ENCODE results near the gene LTBR.

The LTBR gene

GRCh38 chr12:6346942-6347341, 37.0 kb upstream of the LTBR start:
- no peak for DNase-seq

GRCh38 chr12:6347367-6348338, 36.3 kb upstream of the LTBR start:
- no peak for DNase-seq

DNA sequence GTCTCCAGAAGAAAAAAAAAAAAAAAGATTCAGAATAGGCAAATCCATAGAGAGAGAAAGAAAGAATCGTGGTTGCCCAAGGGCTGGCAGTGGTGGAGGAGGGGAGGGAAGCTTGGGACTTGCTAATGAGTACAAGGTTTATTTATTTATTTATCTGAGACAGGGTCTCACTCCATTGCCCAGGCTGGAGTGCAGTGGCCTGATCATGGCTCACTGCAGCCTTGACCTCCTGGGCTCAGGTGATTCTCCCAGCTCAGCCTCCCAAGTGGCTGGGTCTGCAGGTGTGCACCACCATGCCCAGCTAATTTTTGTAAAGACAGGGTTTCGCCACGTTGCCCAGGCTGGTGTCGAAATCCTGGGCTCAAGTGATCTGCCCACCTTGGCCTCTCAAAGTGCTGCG, 32.3 kb upstream of the LTBR start:
- DNase-seq: no peak

GRCh38 chr12:6352193-6353173, 31.5 kb upstream of the LTBR start:
- no peak for DNase-seq

- DNase-seq: no peak
Measured at GRCh38 chr12:6354495-6355393, 29.2 kb upstream of the LTBR start.

DNA sequence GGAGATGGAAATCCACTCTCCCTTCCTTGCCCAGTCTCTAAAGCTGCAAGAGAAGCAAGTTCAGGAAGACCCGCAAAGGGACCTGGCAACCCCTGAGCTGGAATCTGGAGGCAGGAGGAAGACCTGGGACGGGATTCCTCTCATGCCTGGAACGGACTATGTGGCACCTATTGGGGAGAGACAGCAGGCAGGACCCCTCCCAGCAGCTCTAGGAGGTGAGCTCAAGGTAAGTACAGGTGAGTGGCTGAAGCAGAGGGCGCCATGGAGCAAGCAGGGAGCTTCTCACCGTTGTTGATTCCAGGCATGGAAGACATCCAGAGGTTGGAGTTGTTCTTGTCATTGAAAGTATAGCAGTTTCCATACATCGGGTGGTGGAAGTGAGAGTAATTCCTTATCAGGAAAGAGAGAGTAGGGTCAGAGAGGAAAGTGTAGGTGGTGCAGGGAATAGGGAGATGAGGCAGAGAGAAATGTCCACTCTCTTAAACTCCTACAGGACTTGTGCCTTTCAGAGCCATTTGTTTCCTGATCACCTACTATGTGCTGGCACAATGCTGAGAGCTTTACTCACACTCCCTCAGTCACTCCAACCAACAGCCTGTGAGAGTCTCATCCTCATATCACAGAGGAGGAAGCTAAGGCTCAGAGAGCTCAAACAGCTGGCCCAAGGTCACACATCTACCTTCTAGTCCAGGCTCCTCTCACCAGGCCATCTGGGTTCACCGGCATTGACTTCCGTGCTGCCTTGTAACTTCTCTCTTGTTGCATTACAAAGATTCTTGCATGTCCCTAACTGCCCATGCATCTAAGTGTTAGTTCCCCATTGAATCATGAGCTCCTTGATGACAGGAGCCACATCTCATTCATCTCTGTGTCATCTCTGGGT, 28.2 kb upstream of the LTBR start:
- DNase-seq: no peak

DNA sequence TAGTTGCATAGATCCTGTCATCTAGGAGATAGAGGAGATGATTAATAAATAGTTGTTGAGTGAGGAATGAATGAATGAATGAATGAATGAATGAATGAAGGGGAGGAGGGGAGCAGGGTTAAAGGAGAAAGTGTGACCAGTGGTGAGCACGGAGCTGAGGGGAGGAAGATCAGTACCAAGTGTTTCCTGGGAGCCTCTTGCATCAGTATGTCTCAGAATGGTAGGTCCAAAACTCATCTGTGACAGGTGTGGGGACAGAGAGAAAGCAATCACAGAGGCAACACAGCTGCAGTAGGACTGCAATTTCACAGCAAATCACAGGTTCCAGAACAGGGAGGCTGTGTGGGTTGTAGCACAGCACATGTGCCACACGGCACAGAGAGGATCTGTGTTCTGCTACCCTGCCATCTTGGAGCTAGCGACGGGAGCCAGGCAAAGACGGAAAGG, 27.6 kb upstream of the LTBR start:
- DNase-seq: no peak

- DNase-seq: no peak
Measured at GRCh38 chr12:6358881-6359280, 25.1 kb upstream of the LTBR start.

DNA sequence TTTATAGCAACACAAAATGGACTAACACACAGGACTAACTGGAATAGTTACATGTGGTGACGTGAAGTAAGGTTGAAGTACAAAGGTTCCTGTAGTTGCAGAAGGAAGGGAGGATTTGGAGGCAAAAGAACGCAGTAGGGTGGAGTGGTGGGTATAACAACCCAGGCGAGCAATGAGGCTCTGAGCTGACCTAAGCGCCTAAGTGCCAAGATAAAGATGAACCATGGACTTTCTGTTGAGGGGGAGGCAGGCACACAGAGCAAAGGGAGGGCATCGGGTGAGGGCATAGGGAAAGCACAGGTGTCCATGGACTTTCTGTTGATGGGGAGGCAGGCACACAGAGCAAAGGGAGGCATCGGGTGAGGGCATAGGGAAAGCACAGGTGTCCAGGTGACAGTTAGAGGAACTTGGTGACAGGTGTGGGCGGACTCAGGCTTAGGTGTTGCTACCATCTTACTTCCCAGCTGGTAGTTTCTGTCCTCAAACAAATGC, 23.8 kb upstream of the LTBR start:
- no peak for DNase-seq

DNA sequence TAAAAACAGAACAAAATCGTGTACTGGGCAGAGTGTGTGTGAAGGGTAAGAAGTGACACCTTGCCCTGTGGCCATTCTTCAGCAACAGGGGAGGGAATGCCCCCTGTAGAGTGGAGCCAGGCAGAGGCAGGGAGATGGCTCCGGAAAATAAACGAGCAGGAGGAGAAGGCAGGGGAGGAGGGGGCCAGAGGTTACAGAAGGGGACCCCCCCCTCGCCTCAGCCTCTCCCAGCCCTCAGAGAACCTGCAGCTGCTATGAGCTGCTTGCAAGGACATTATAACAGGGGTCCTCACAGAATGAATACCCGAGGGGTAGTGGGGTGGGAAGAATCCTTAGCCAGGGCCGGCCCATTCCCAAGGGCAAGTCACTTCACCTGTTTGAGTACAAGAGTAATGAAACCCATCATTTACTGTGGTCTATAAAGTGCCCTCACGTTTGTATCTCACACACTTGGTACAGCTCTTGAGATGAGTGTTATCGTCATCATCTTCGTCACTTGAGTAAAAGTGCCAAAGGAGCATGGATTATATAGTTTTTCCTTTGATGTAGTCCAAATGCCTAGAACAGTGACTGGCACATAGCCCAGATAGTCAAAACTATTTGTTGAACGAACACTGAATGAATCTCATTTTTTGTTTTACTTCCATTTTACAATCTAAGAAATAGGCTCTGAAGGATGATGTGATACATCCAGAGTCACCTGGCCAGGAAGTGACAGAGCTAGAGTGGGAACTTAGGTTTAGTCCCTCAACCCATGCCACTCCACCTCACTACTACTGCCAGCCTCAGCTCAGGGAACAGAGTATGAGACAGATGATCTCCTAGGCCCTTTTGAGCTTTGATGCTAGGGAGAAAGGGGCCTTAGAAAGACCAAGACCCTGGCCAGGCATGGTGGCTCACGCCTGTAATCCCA, 23.1 kb upstream of the LTBR start:
- DNase-seq: no peak

GRCh38 chr12:6361834-6362233, 22.1 kb upstream of the LTBR start:
- DNase-seq: peak; percentile 70 to 86

DNA sequence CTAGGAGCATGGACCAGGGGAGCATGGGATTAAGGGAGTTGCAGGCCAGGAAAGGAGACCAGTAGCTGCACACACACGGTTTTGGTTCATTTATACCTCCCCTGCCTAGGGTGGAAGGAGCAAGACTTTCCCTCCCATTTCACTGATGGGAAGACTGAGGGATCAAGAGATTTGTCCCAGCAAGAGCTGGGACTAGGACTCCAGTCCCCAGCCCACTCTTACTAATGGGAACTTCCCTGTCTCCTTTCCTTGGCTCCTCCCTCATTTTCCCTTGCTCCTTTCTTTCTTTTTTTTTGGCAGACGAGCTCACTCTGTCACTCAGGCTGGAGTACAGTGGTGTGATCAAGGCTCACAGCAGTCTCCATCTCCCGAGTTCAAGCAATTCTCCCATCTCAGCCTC, 21.6 kb upstream of the LTBR start:
- no peak for DNase-seq

DNA sequence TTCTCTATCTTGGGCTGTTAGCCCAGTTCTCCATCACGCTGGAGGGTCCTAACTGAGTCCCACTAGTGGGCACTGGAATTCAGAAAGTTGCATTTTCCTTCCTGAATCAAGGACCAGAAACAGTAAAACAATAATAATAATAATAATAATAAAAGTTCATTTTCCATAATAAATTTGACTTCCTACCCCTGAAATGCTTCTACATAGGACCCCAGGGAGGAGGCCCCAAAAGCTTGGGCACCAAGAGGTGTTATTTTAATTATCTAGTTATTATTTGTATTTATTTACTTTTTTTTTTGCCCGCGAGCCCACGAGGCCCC, 21.0 kb upstream of the LTBR start:
- DNase-seq: no peak

DNA sequence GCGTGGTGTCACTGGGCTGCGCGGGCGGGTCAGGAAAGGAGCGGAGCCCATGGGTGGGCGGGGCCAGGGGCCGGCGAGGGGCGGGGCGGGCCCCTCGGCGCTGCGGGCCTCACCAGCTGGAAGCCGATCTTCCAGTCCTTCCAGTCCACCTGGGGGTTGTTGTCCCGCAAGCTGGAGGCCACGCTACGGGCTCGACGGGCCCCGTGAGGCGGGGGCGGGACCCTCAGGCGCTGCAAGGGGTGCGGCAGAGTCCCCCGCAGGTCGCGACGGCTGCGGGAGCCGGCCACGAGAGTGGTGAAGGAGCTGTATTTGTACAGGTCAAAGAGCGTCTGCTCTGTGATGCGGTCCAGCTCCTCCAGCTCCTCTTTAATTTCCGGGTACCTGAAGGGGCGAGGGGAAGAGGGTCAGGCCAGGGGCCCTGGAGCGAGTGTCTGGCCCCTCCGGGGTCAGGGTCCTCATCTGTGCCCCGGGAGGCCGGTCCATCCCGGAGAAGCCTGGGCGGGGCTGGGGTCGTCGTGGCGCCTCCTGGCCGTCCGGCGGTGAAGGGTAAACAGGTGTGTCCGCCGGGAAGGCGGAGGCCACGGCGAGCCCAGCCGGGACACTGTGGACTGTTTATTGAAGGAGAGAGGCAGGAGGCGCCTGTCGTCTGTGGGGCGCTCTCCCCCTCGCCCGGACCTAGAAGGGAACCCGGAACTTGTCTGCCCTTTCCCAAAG, 20.5 kb upstream of the LTBR start:
- peak; percentile 43 to 72 for DNase-seq

DNA sequence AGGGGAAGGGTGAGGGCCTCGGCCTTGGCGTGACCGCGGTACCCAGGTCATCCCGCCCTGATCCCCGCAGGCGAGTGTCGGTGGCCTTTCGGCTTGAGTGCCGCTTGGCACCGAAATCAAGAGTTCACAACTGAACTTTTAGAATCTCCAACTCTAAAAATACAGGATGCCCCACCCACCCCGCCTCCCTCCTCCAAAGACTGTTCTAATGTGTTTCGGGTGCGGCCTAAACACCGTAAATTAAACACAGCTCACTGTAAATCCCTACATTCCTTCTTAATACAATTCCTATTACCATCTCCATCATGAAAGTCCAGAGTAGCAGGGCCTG, 20.0 kb upstream of the LTBR start:
- no peak for DNase-seq

DNA sequence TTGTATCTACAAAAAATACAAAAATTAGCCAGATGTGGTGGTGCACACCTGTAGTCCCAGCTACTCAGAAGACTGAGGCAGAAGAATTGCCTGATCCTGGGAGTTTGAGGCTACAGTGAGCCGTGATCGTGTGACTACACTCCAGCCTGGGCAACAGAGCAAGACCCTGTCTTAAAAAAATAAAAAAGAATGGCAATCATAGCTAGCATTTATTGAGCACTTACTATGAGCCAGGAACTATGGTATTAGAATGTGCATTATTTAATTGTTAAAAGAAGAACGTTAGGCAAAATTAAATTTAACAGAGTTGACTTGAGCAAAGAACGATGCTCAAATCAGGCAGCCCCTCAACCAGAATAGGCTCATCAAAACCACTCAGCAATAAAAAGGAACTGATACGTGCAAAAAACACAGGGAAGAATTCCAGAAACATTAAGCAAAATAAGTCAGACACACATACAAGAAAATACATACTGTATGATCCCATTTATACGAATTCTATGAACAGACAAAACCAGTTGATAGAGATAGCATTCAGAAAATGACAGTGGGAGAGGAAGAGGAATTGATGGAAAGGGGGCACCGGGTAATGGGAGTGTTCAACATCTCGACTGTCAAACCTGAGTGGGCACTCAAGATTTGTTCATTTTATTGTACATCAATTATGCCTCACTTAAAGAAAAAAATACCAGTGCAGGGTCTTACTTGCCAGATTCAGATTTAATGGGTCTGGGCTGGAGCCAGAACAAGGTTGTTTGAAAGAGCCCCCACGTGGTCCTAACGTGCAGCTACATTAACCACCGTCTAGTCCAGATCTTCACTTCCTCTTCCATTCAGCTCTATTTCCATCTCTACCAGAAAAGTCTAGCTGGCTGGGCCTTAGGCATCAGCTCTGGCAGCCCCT, 16.6 kb upstream of the LTBR start:
- DNase-seq: peak in 1 of 2 experiments; percentile 60

- no peak for DNase-seq
Measured at GRCh38 chr12:6367969-6368892, 15.7 kb upstream of the LTBR start.
